ENCODE measurements around the gene RALGPS2.

Gene RALGPS2

DNA sequence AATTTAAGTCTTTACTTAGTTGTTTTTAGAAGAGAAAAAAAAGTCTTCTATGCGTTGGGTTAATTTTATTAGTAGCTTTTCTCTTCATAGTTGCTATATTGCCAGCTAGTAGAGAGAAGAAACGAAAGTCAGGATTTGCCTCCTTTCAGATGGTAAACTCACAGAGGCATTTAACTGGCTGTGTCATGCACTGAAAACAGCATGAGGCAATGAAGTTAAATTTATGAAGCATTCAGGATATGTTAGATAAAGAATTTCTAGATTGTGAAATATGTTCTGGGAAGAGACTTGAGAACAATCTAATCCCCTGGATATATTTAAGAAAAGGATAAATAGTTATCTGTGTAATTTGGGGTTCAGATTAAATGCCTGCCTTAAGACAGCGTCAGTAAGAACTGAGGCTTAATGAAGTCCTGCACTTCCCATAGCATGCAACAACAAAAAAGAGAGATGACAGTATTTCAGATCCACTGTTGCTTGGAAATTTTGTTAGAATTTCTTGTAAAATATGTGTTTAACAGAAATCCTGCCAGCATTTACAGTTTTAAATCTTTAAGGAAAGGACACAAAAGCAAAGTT is 144.2 kb downstream of the RALGPS2 start:
- peak; percentile 87 for DNase-seq (ENCODE audit: low read depth)
- H3K4me3 ChIP-seq (ENCODE audit: low read depth, low read length), result peak overlapping the region; percentile 47
- no peak for TF ChIP-seq CTCF (conservative IDR thresholded peaks at IDR 0.05; ENCODE audit: low read depth, low read length)

DNA sequence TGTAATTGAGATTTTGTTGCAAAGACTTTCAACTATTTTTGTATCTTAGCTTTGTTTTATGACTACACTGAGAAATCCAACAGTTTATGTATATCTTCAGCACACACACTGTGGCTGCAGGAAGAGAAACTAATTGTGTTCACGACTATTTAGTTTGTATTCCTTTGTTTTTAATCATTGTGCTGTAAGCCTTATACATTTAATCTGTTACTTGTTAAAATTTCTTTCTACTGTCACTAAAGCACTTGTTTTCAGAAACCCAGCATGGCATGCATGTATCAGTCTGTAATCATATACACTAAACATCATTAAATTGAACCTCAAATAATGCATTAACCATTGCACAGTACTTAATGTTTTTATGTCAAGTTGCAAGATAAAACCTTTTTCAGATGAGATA is 145.2 kb downstream of the RALGPS2 start:
- peak overlapping the region; percentile 47 for H3K4me3 ChIP-seq (ENCODE audit: low read depth, low read length)
- DNase-seq (ENCODE audit: low read depth), result no peak
- TF ChIP-seq CTCF (conservative IDR thresholded peaks at IDR 0.05; ENCODE audit: low read depth, low read length), result no peak

- DNase-seq (ENCODE audit: low read depth), result peak; percentile 79
- TF ChIP-seq CTCF (conservative IDR thresholded peaks at IDR 0.05; ENCODE audit: low read depth, low read length), result no peak
- peak within 1 kb of the TSS; percentile 47 for H3K4me3 ChIP-seq (ENCODE audit: low read depth, low read length)
Measured at GRCh38 chr1:178870944-178871343, 145.9 kb downstream of the RALGPS2 start, which contains the start of gene ANGPTL1. Gene ANGPTL1, minus strand, starts transcription at chr1:178871077. Its CDS starts 5,301 bp downstream, at chr1:178865776.

DNA sequence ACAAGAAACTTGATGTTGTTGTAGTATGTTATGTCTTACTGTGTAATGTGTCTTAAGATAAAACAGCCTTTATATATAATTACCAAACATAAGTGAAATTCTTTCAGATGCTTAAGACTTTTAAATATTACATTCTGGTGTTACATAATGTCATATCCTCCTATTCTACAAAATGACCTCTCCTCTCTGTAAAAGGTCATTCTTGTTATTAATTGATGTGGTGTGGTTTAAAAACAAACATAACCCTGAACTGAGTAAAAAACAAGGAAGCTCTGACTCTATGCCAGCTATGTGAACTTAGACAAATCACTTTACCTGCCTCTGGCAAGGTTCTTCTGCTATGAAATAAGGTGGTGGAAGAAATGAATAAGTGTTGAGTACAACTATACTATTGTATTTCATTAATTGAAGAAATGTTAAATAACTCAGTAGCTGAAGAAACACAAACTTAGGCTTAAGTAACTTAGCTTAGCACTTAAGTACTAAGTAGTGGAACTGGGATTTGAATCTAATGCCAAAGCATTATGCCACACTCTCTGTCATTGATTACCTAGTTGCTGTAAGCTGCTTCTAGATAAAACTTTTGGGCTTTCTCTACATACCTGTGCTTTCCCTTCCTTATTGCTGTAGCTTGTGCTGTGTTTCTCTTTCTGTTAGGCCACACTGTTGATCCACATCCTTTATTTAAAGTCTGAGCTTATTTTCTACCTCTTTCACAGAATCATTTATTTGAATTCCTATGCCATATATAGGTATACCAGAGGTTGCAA is 146.7 kb downstream of the RALGPS2 start:
- H3K4me3 ChIP-seq (ENCODE audit: low read depth, low read length), result no peak overlapping the region
- no peak for DNase-seq (ENCODE audit: low read depth)
- no peak for TF ChIP-seq CTCF (conservative IDR thresholded peaks at IDR 0.05; ENCODE audit: low read depth, low read length)

- no peak for TF ChIP-seq CTCF (conservative IDR thresholded peaks at IDR 0.05; ENCODE audit: low read depth, low read length)
- no peak overlapping the region for H3K4me3 ChIP-seq (ENCODE audit: low read depth, low read length)
- DNase-seq (ENCODE audit: low read depth), result no peak
Measured at GRCh38 chr1:178874966-178875365, 149.9 kb downstream of the RALGPS2 start.

- DNase-seq (ENCODE audit: low read depth), result no peak
- H3K4me3 ChIP-seq (ENCODE audit: low read depth, low read length), result no peak overlapping the region
- TF ChIP-seq CTCF (conservative IDR thresholded peaks at IDR 0.05; ENCODE audit: low read depth, low read length), result no peak
Measured at GRCh38 chr1:178875936-178876335, 150.9 kb downstream of the RALGPS2 start.

GRCh38 chr1:178877896-178878295 is 152.9 kb downstream of the RALGPS2 start:
- no peak for TF ChIP-seq CTCF (conservative IDR thresholded peaks at IDR 0.05; ENCODE audit: low read depth, low read length)
- no peak for DNase-seq (ENCODE audit: low read depth)
- no peak overlapping the region for H3K4me3 ChIP-seq (ENCODE audit: low read depth, low read length)

Data from choroid plexus epithelial cell (primary cell).